Spleen (tissue), 11 donors: ENCODE measurements around the gene DICER1. TPM values are rescaled to one million over a fixed set of nuclear protein-coding genes. Genes with fewer than 3 reads are reported as not detected.

Source experiments
- DNase-seq: peaks from one replicate; pipeline ENCODE4 v3.0.0-alpha.2; 2020
- H3K27ac ChIP-seq, 8 donors: fragments of 200-600 bp; sonication (generic) in 7 of 8; 1 replicate in 4 of 8; 2 replicates in 4 of 8; pipeline versions ENCODE4 v1.5.0 to v1.8.0; 2016 to 2021; ENCODE audit warnings: inconsistent platforms in 4 of 8, mild to moderate bottlenecking in 4 of 8, moderate library complexity in 1 of 8
- H3K27me3 ChIP-seq, 7 donors: fragments of 200-600 bp; sonication (generic) in 6 of 7; replicated peaks in 1 of 7; 1 replicate in 4 of 7; 2 replicates in 3 of 7; pipeline versions ENCODE4 v1.5.0 to v1.8.0; 2016 to 2021; ENCODE audit warnings: inconsistent platforms in 3 of 7, mild to moderate bottlenecking in 1 of 7
- H3K36me3 ChIP-seq, 6 donors: fragments of 200-600 bp; sonication (generic) in 5 of 6; 1 replicate in 4 of 6; 2 replicates in 2 of 6; pipeline versions ENCODE4 v1.5.0 to v1.8.0; 2016 to 2021; ENCODE audit warnings: inconsistent platforms in 2 of 6
- H3K4me1 ChIP-seq, 6 donors: fragments of 200-600 bp; sonication (generic) in 5 of 6; 1 replicate in 3 of 6; 2 replicates in 3 of 6; pipeline versions ENCODE4 v1.5.0 to v1.8.0; 2016 to 2021; ENCODE audit warnings: inconsistent platforms in 3 of 6
- H3K4me3 ChIP-seq, 8 donors: fragments of 200-600 bp; sonication (generic) in 7 of 8; 1 replicate in 4 of 8; 2 replicates in 4 of 8; pipeline versions ENCODE4 v1.5.0 to v1.8.0; 2016 to 2021; ENCODE audit warnings: inconsistent platforms in 4 of 8, mild to moderate bottlenecking in 4 of 8, moderate library complexity in 2 of 8
- H3K9me3 ChIP-seq, 8 donors: fragments of 200-600 bp; sonication (generic) in 7 of 8; 1 replicate in 4 of 8; 2 replicates in 4 of 8; pipeline versions ENCODE4 v1.5.0 to v1.8.0; 2016 to 2021; ENCODE audit warnings: inconsistent platforms in 4 of 8
- CTCF ChIP-seq, 11 experiments: fragments of 200-600 bp in 7 of 11; fragments of 450-650 bp in 4 of 11; sonication (generic) in 4 of 11; IDR thresholded peaks in 8 of 11; conservative IDR thresholded peaks in 3 of 11; 1 replicate in 7 of 11; 2 replicates in 4 of 11; pipeline versions ENCODE4 v1.4.0 to v1.8.0; 2016 to 2021; ENCODE audit warnings: antibody characterized with exemption in 11 of 11, inconsistent platforms in 4 of 11, mild to moderate bottlenecking in 1 of 11
- POLR2A ChIP-seq, 3 donors: fragments of 450-650 bp; IDR thresholded peaks; one replicate each; pipeline ENCODE4 v1.5.1; 2017; ENCODE audit warnings: antibody characterized with exemption in 3 of 3, mild to moderate bottlenecking in 1 of 3
- POLR2AphosphoS5 ChIP-seq, 3 donors: sonication (generic); formaldehyde crosslinking; IDR thresholded peaks; one replicate each; pipeline ENCODE4 v1.5.1; 2017; ENCODE audit warnings: antibody characterized with exemption in 3 of 3
- WGBS, 5 donors: extraction: QIAGEN DNeasy Blood & Tissue Kit in 3 of 5; methylation state at CpG; one replicate each; pipeline versions ENCODE4 v1.1.5 to v1.1.7; 2013 to 2018; 5-methylcytosine and 5-hydroxymethylcytosine counted together
- intact Hi-C: fragments of 100-400 bp; cut with DNase I; formaldehyde crosslinking; loops from one replicate; pipeline ENCODE4 v1.15.0; 2023; ENCODE audit warnings: low total_unique reads
- polyA plus RNA-seq, 3 donors: library from polyadenylated mRNA; stranded (reverse); fragments of 200-250 nt; gene quantifications; one replicate each; pipeline ENCODE4 v1.2.1, GENCODE V29; 2013
- total RNA-seq, 7 donors: library from RNA; depleted of rRNA in 3 of 7; stranded (reverse); fragments of >200 nt in 3 of 7; fragmentation: NEBNext Ultra II Directional in 4 of 7; extraction: Animal tissue kit (Norgen Biotek cat#: 25700) in 4 of 7; gene quantifications; one replicate each; pipeline versions ENCODE4 v1.1.0 to v1.2.1, GENCODE V29; 2016 to 2021
- donor health status: healthy with polysubstance abuse.
- donor health status: DM: no; HTN: no; CAD: no; lungs with moderate emphysema.
- donor health status: DM: no; HTN: no; CAD: no.
- donor health status: Bipolar disorder and iron deficiency.
- donor health status: healthy.
- donor health status: DM: no; HTN: no; CAD: no.
- donor health status: DM: yes; HTN: yes; CAD: no.

The DICER1 gene
- total and polyA plus RNA-seq, 10 donors, result 7.1 to 124 (median 73.5) TPM

GRCh38 chr14:95040708-95041476 lies 116.4 kb downstream of the DICER1 start:
- no peak for TF ChIP-seq POLR2A (IDR thresholded peaks at IDR 0.05)
- no peak for TF ChIP-seq POLR2AphosphoS5 (IDR thresholded peaks at IDR 0.05)
- TF ChIP-seq CTCF (IDR thresholded peaks at IDR 0.05 in 8 of 11, conservative IDR thresholded peaks at IDR 0.05 in 3 of 11), result no peak
- WGBS, 5 donors, result 69 to 78% (median 70%) methylated on average over 9 of the region's 9 CpGs
- no peak overlapping the region for H3K27ac ChIP-seq

GRCh38 chr14:95039993-95040348 lies 117.4 kb downstream of the DICER1 start:
- Histone ChIP-seq H3K4me3 (no peak overlapping the region), H3K27me3 (peaks cover 0 to 35% (median 0%) of the 10 kb centered on the region in 7 donors), H3K9me3 (no peaks in the 10 kb centered on the region), H3K4me1 (no peaks in the 10 kb centered on the region), H3K36me3 (no peaks in the 10 kb centered on the region), H3K27ac (no peak overlapping the region)
- DNase-seq, result peak; percentile 41
- intact Hi-C loops, result no loop called here
- no peak for TF ChIP-seq CTCF (IDR thresholded peaks at IDR 0.05 in 8 of 11, conservative IDR thresholded peaks at IDR 0.05 in 3 of 11)
- no peak for TF ChIP-seq POLR2A (IDR thresholded peaks at IDR 0.05)
- TF ChIP-seq POLR2AphosphoS5 (IDR thresholded peaks at IDR 0.05), result no peak
- WGBS, 5 donors, result 60 to 89% (median 83%) methylated on average over 4 of the region's 4 CpGs

More at GRCh38 chr14:95040708-95041476, 116.4 kb downstream of the DICER1 start:
- Histone ChIP-seq H3K9me3 (no peaks in the 10 kb centered on the region), H3K27me3 (peaks cover 0 to 39% (median 0%) of the 10 kb centered on the region in 7 donors), H3K36me3 (no peaks in the 10 kb centered on the region), H3K4me3 (no peak overlapping the region), H3K4me1 (no peaks in the 10 kb centered on the region)
- peak; percentile 32 for DNase-seq
- intact Hi-C loops, result no loop called here

- H3K27ac ChIP-seq, result no peak overlapping the region
- intact Hi-C loops, result no loop called here
- DNase-seq, result peak; percentile 56
These were observed 117.9 kb downstream of the DICER1 start for GRCh38 chr14:95039259-95039992.

More at GRCh38 chr14:95039259-95039992, 117.9 kb downstream of the DICER1 start:
- H3K36me3 ChIP-seq, result no peaks in the 10 kb centered on the region
- no peaks in the 10 kb centered on the region for H3K4me1 ChIP-seq
- peaks cover 0 to 30% (median 0%) of the 10 kb centered on the region in 7 donors for H3K27me3 ChIP-seq
- TF ChIP-seq CTCF (IDR thresholded peaks at IDR 0.05 in 8 of 11, conservative IDR thresholded peaks at IDR 0.05 in 3 of 11) (no peak), POLR2A (IDR thresholded peaks at IDR 0.05) (no peak), POLR2AphosphoS5 (IDR thresholded peaks at IDR 0.05) (no peak)
- H3K4me3 ChIP-seq, result no peak overlapping the region
- H3K9me3 ChIP-seq, result no peaks in the 10 kb centered on the region
- WGBS, 5 donors, result 72 to 85% (median 83%) methylated on average over 17 of the region's 17 CpGs
